HG03066 (cell line): Measurements from ENCODE around the gene CACFD1.

Source experiments
- ATAC-seq: cut with Tn5 transposase; IDR thresholded peaks from one replicate; pipeline ENCODE4 v1.9.1; 2021; ENCODE audit warnings: low read depth; ENCODE audit not compliant: unreplicated experiment

CACFD1 gene

DNA sequence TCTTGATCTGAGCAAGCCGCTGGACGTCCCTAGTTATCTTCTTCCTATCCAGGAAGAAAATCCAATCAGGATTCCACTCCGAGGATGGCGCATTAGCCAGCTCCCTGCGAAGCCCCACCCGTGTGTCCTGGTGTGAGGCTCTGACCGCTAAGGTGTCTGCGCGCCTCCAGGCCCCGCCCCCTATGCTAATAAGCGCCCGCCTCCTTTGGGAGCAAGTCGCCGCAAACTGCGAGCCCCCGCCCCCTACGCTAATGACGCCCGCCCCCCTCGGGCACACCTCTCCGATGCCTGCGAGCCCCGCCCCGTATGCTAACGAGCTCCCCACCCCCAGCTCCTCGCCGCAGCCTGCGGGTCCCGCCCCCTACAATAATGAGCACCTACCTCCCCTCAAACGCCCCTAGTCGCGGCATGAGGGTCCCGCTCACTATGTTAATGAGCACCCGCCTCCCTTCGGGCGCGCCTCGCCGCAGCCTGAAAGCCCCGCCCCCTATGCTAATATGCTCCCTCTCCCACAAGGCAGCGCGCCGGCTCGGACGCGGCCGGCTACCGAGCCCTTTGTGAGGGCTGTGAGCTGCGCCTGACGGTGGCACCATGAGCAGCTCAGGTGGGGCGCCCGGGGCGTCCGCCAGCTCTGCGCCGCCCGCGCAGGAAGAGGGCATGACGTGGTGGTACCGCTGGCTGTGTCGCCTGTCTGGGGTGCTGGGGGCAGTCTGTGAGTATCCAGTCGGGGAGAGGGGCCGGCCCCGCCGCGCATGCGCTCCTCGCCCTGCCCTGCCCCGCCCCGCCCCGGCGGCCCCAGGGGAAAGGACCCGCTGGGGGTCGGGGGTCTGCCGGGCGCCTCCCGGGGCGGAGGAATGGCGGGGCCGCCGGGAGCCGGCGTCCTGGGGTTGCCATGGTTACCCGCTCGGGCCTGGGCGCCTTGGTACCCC is at the start of gene CACFD1:
Gene CACFD1 (plus strand): TSS at position 503 of the 929 bp plus-strand sequence. CDS start 89 bp downstream, at position 592.
- ATAC-seq: peak; percentile 76

DNA sequence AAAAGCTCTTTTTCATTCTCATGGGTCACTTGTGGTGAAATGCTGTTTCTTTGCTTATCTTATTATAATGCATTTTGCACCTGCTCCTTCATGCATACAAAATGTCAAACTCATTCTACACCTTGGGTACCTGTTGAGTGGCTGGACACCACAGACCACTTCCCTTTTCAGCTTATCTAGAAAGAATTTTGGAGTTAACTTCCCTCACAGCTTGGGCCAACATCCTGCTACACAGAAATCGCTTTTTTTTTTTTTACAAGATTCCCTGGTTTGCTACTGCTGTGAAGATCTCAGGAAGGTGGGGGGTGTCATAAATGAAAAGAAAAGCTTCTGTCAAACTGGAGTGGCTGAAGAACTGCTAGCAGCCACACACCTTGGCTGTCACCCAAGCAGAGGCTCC is 44.6 kb upstream of the CACFD1 start:
- ATAC-seq: no peak

DNA sequence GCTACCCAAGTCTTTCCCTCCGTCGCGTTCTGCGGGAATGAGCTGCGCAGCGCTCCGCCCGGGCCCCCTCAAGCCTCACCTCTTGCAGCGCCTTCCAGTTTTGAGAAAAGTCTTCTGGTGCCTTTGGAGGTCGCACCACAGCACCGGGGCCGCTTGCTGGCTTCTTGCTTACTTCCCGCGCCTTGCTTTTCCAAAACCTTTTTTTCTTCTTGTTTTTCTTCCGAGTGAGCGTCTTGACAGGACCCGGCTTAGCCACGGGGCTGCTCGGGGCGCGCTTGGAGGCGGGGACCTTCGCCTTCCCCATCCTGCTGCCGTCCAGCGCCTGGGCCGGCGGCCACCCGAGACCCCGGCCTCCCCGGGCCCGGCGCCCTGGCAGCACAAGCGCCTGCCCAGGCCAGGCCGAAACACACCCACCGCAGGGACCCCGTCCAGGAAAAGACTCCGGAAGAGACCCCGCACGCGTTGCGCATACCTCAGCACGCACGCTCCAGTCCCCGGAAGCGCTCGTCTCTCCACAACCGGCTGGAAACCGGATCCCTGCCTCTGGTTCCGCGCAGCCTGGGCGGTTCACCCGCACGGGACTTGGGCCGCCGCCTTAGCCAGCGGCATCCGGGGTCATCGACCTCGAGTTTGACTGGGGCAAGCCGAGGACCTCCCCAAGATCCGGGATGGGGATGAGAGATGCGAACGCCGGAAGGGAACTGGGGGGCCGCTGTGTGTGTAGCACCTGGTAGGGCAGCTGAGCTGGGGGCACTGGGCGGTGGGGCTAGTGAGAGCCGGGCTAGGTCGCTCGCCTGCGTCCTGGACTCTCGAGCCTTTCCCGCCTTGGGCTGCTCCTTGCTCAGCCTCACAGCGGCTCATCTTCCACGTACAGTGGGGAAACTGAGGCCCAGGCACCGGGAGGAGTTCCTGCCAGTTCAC is 42.0 kb upstream of the CACFD1 start, which contains the start of gene REXO4:
Gene REXO4 (minus strand): TSS at position 470 of the 921 bp plus-strand sequence. CDS start 166 bp downstream, at position 304.
- ATAC-seq: peak; percentile 71

DNA sequence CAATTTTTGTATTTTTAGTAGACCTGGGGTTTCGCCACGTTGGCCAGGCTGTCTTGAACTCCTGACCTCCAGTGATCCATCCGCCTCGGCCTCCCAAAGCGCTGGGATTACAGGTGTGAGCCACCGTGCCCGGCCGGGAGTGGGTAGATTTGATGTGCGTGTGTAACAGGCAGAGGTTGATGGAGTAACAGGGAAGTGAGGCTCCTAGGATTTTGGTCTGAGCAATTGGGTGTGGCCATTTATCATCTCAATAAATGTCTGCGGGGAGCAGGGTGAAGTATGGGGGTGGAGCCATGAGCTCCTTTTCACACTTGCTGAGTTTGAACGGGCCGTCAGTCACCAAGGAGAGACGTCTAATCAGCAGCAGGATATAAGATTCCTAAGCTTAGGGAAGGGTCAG is 40.8 kb upstream of the CACFD1 start:
- ATAC-seq: no peak

DNA sequence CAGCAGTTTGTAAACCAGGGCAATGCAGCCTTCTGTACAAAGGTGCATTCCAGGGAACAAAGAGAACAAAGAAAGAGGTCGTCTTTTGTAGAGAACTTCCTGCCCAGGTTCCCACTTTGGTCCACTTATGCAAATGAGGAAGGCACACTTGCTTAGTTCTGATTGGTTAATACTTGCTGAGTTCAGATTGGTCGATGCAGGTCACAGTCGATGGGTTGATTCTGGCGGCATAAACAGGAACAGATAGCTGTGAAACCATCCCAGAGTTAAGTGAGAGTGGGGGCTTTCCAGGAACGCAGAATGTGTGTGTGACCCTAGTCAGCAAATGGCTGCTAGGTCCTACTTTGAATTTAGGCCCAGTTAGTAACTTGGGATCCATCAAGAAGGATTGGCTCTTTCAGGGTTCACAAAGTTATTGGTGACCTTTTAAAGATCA is 39.4 kb upstream of the CACFD1 start:
- ATAC-seq: no peak

DNA sequence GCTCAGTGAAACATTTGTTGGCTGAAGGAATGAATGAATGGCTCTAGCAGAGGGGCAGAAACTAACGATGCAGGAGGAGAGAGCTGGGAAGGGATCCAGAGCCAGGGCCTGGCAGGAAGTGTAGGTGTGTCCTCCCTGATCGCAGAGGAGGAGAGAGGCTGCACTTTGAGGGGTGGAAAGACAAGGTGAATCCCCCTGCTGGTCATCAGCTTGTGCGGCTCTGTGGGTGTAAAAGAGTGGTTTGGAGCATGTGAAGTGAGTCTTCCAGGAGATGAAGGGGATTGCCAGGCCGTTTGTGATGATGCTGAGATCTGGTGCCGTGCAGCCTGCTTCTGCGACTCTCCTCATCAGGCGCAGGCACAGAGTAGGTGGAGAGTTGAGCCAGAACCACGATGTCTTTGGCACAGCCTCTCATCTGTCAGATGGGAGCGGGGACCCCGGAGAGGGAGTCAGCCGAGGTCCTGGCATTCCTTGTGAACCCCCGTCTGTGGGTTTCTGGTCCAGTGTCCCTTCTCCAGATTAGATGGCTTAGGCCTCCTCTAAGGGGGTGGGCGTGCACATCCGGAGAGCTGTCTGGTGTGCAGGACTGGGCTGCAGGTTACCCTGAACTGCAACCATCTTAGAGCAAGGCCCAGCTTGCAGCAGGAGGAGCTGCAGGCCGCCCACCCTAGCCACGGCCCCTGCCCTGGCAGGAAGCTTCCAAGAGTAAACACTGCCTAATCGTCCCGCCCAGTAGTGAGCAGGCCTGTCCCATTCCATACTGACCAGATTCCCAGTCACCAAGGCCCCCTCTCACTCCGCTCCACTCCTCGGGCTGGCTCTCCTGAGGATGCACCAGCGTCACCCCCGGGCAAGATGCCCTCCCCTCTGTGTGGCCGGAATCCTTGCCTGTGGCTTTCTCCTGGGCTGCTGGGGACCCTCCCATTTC is 37.9 kb upstream of the CACFD1 start, which contains the start of gene ADAMTS13:
Gene ADAMTS13 (plus strand): TSS at position 753 of the 928 bp plus-strand sequence. CDS start 77 bp downstream, at position 830.
- no peak for ATAC-seq

DNA sequence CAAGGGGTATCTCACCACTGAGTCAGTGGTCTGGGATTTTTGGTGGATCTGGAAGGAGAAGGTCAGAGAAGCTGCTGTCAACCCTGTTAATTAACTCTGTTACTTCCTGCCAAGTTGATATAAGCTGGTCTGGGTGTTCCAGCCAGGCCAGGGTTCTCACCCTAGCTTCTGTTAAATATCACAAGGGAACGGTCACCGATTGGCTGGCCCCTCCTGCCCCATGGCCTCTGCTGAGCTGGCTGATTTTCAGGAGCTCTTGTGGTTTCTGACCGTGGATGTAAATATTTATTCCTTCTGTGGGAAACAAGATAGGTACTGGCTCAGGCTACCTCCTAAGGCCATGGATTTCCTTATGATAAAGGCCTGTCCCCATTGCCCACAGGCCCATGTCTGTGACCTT is 36.6 kb upstream of the CACFD1 start:
- ATAC-seq: no peak

DNA sequence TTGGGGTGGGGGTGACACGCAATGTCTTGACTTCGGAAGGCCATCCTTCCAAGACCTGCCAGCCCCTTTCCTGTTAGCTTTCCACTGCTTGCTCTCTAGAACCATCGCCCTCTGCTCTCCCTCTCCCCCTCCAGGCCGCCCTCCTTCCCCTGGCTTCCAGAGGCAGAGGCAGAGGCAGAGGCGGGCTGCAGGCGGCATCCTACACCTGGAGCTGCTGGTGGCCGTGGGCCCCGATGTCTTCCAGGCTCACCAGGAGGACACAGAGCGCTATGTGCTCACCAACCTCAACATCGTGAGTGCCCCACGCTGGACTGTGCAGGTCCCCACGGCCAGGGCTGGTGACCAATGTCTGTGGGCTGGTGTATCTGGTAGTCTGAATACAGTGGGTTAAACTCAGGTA is 35.6 kb upstream of the CACFD1 start:
- no peak for ATAC-seq

DNA sequence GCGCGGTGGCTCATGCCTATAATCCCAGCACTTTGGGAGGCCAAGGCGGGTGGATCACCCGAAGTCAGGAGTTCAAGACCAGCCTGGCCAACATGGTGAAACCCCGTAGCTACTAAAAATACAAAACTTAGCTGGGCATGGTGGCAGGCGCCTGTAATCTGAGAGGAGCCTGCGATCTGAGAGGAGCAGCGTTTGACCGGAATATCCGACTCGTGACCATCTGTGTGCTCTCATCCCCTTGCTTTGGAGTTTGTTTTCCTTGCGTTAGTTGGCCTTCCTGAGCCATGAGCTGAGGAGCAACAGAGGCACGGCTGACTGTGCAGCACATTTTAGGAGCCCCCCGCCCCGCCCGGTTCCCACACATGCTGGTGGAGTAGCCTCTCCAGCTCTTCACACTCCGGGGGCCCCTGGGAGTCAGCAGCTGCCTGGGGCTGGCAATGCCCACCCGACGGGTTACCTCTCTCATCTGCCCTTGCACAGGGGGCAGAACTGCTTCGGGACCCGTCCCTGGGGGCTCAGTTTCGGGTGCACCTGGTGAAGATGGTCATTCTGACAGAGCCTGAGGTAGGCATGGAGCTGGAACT is 34.6 kb upstream of the CACFD1 start:
- no peak for ATAC-seq

DNA sequence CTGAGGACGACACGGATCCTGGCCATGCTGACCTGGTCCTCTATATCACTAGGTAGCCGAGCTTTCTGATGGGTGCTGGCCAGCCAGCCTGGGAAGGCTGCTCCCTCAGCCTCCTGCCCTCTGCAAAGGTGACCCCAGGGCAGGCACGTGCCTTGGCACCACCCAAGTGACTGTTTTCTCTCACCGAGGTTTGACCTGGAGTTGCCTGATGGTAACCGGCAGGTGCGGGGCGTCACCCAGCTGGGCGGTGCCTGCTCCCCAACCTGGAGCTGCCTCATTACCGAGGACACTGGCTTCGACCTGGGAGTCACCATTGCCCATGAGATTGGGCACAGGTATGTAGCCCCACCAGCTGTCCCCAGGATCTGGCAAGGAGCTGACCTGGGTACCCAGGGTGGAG is 33.8 kb upstream of the CACFD1 start:
- ATAC-seq: no peak

DNA sequence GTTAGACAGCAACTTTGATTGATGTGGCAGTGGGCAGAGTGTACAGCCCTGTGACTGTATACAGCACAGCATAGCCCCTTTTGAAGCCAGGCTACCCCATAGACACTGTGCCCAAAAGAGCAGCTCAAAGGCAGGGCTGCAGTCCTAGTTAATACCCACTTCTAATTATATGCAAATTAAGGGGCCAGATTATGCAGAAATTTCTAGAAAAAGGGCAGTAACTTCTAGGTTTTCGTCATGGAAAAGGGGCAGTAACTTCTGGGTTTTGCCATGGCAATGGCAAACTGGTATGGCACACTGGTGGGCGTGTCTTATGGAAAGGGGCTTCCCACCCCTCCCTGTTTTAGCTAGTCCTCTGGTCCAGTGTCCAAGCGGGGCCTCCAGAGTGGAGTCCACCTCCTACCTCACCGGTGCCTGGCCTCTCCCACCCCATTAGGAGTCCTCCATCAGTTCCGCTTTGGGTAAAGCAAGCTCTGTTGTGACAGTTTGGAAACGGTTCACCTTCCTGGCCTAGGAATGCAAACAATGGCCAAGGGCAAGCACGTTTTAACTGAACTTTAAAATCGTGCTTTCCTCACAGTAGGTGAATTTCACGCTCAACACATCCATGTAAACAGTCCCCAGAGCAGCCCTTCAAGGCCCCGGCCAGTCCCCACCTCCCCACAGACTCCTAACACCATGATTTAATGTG is 32.0 kb upstream of the CACFD1 start:
- no peak for ATAC-seq

DNA sequence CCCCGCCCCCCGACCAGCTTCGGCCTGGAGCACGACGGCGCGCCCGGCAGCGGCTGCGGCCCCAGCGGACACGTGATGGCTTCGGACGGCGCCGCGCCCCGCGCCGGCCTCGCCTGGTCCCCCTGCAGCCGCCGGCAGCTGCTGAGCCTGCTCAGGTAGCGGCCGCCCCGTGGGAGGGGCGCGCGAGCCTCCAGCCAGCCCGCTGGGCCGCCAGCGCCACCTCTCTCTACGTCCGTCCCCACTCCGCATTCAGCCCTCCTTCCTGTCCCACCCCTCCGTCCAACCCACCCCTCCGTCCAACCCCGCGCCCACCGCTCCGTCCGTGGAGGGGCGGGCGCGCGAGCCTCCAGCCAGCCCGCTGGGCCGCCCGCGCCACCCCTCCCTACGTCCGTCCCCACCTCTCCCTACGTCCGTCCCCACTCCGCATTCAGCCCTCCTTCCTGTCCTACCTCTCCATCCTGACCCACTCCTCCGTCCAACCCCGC is 31.1 kb upstream of the CACFD1 start:
- ATAC-seq: no peak

DNA sequence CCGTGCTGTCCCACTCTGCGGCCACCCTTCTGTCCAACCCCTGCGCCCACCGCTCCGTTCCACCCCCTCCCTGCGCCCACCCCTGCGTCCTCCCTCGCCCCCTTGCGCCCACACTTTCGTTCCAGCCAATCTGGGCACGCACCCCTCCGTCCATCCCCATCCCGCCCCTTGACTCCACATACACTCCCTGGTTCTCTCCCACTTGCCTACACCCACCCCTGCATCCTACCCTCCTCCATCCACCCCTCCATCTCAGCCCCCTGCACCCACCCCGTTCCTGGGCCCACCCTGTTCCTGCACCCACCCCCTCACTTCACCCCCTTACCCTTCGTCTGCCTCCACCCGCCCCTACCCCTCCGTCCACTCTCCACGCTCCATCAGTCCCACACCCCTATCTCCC is 30.6 kb upstream of the CACFD1 start:
- ATAC-seq: no peak

DNA sequence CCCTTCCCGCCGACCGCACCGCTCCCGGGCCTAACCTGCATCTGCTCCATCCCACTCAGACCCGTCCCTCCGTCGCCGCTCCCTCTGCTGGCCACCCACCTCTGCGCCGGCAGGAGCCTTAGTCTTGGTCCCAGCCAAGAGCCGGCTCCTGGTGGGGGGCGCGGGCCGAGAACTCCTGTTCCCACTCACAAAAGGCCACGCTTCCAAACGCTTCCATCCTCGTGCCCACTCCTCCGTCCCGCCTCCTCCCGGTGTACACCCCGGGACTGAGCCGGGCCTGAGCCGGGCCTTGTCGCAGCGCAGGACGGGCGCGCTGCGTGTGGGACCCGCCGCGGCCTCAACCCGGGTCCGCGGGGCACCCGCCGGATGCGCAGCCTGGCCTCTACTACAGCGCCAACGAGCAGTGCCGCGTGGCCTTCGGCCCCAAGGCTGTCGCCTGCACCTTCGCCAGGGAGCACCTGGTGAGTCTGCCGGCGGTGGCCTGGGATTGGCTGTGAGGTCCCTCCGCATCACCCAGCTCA is 30.1 kb upstream of the CACFD1 start:
- ATAC-seq: no peak

DNA sequence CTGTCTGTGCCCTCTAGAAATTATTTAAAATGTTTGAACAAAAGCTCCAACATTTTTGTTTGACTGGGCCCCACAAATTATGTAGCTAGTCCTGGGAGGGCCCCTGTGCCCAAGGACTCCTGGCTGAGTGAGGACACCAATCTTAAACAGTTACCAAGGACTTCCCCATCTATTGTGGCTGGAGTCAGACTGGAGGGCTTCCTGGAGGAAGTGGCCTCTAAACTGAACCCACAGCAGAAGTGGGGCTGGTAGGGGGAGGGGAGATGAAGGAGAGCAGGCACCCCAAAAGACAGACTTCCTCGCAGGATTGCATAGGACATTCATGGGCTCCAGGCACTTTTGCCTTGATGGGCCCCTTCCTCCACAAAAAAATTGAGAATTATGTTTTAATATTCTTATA is 29.5 kb upstream of the CACFD1 start:
- no peak for ATAC-seq

DNA sequence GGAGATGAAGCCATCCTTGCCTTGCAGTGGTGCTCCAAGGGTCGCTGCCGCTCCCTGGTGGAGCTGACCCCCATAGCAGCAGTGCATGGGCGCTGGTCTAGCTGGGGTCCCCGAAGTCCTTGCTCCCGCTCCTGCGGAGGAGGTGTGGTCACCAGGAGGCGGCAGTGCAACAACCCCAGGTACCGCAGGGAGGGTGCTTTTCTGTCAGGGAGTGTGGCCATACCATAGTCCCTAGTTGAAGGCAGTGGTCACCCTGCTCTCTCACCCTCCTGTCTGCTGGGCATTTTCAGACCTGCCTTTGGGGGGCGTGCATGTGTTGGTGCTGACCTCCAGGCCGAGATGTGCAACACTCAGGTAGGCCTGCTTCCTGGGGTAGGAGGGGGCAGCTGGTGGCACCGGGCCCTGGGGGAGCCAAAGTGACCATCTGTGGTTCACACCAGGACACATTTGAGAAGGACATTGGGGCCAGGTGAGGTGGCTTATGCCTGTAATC is 26.4 kb upstream of the CACFD1 start:
- no peak for ATAC-seq

DNA sequence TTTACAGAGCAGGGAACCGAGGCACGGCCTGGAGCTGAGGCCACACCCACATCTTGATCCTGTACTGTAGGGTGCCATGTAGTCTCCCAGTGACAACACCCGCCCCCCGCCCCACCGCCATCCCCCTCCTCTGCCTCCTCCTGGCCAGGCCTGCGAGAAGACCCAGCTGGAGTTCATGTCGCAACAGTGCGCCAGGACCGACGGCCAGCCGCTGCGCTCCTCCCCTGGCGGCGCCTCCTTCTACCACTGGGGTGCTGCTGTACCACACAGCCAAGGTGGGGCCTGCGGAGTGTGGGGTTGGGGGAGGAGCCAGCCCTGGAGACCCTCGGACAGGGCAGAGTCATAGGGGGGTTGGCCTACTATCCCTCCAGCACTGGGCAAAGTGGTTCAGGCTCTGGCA is 23.1 kb upstream of the CACFD1 start:
- ATAC-seq: no peak

DNA sequence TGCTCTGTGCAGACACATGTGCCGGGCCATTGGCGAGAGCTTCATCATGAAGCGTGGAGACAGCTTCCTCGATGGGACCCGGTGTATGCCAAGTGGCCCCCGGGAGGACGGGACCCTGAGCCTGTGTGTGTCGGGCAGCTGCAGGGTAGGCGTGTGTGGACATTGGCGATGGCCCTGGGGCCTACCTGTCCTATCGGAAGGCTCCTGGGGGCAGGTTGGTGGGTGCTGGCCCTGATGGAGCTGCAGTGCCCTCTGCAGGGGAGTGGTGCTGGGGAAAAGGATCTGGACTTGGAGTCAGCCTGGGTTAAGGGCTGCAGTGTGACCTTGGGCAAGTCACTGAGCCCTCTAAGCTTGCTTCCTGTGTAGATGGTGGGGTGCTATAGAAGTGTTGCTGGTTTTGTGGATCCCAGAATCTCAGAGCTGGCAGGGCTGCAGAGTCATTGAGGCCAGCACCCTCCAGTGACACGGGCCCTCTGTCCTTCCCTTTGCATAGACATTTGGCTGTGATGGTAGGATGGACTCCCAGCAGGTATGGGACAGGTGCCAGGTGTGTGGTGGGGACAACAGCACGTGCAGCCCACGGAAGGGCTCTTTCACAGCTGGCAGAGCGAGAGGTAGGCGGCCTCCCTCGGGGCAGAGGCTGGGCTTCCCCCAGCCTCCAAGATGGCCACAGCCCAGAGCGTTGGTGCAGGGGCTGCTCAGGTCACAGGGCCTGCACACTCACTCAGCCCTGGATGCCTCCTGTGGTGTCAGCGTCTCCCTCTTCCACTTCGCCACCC is 21.8 kb upstream of the CACFD1 start:
- ATAC-seq: no peak
